WTC11 (cell line): ENCODE measurements around the gene GSG1L. TPM values are rescaled to one million over a fixed set of nuclear protein-coding genes. Genes with fewer than 3 reads are reported as not detected.

ENCODE experiments used
- ATAC-seq: fragments of 200-7000 bp; cut with Tn5 transposase; 2 replicates; pipeline ENCODE4 v1.10.0; 2021; ENCODE audit warnings: mild to moderate bottlenecking, moderate library complexity
- CTCF ChIA-PET: fragments of 300-600 bp; sonication (Branson Sonifier 250); formaldehyde crosslinking; loops from one replicate; lab custom pipeline; 2021; ENCODE audit warnings: antibody characterized with exemption; lab: Charles Lee
- POLR2A ChIA-PET: fragments of 350-600 bp; sonication (Branson Sonifier 250); formaldehyde crosslinking; loops from one replicate; lab custom pipeline; 2021; ENCODE audit warnings: antibody characterized with exemption; lab: Charles Lee
- DNase-seq: peaks from one replicate; pipeline ENCODE4 v3.0.0; 2021; ENCODE audit warnings: low spot score
- H3K27ac Mint-ChIP-seq: 2 replicates; pipeline ENCODE4 v1.8.0; 2021; ENCODE audit warnings: mixed read lengths
- H3K27me3 Mint-ChIP-seq: 2 replicates; pipeline ENCODE4 v1.8.0; 2021; ENCODE audit warnings: low read depth, mild to moderate bottlenecking, moderate library complexity, mixed read lengths
- H3K36me3 Mint-ChIP-seq: 2 replicates; pipeline ENCODE4 v1.8.0; 2021; ENCODE audit warnings: mixed read lengths
- H3K4me1 Mint-ChIP-seq: 2 replicates; pipeline ENCODE4 v1.8.0; 2022; ENCODE audit warnings: mixed read lengths
- H3K4me3 Mint-ChIP-seq: 2 replicates; pipeline ENCODE4 v1.8.0; 2021; ENCODE audit warnings: mild to moderate bottlenecking, moderate library complexity, mixed read lengths
- H3K9me3 Mint-ChIP-seq: 2 replicates; pipeline ENCODE4 v1.8.0; 2021; ENCODE audit warnings: mixed read lengths
- CDX4 ChIP-seq: fragments of 250-450 bp; sonication (Bioruptor Pico); IDR thresholded peaks from 2 replicates; pipeline ENCODE4 v1.9.0; 2021; ENCODE audit warnings: moderate library complexity, mild to moderate bottlenecking, inconsistent platforms, borderline replicate concordance
- CTCF ChIP-seq: fragments of 200-600 bp; IDR thresholded peaks from 2 replicates; pipeline ENCODE4 v1.8.0; 2022; ENCODE audit warnings: antibody characterized with exemption
- E2F1 ChIP-seq: sonication (generic); formaldehyde crosslinking; IDR thresholded peaks from 2 replicates; pipeline ENCODE4 v1.8.0; 2022; ENCODE audit warnings: mild to moderate bottlenecking, missing genetic modification reagents
- E2F4 ChIP-seq: sonication (generic); formaldehyde crosslinking; IDR thresholded peaks from 2 replicates; pipeline ENCODE4 v1.8.1; 2022; ENCODE audit warnings: low read depth, mild to moderate bottlenecking, moderate library complexity, missing genetic modification reagents, borderline replicate concordance
- ERG ChIP-seq: fragments of 250-450 bp; sonication (Bioruptor Pico); IDR thresholded peaks from 2 replicates; pipeline ENCODE4 v1.8.0; 2021; ENCODE audit warnings: mild to moderate bottlenecking
- ETV6 ChIP-seq: sonication (generic); formaldehyde crosslinking; IDR thresholded peaks from 2 replicates; pipeline ENCODE4 v1.8.1; 2022; ENCODE audit warnings: mild to moderate bottlenecking, missing genetic modification reagents
- FOXK1 ChIP-seq: sonication (generic); formaldehyde crosslinking; IDR thresholded peaks from 2 replicates; pipeline ENCODE4 v1.8.0; 2022; ENCODE audit warnings: mild to moderate bottlenecking, moderate library complexity, missing genetic modification reagents
- FOXP1 ChIP-seq: sonication (generic); formaldehyde crosslinking; IDR thresholded peaks from 2 replicates; pipeline ENCODE4 v1.8.0; 2022; ENCODE audit warnings: missing genetic modification reagents, mild to moderate bottlenecking, moderate library complexity, borderline replicate concordance
- GABPB1 ChIP-seq: sonication (generic); formaldehyde crosslinking; IDR thresholded peaks from 2 replicates; pipeline ENCODE4 v1.8.1; 2023; ENCODE audit warnings: mild to moderate bottlenecking, missing genetic modification reagents
- MAX ChIP-seq: sonication (generic); formaldehyde crosslinking; IDR thresholded peaks from 2 replicates; pipeline ENCODE4 v1.8.0; 2022; ENCODE audit warnings: mild to moderate bottlenecking, missing genetic modification reagents
- MXD4 ChIP-seq: fragments of 250-450 bp; sonication (Bioruptor Pico); IDR thresholded peaks from 2 replicates; pipeline ENCODE4 v1.8.0; 2021; ENCODE audit warnings: mild to moderate bottlenecking, moderate library complexity, borderline replicate concordance
- NFATC4 ChIP-seq: fragments of 250-450 bp; sonication (Bioruptor Pico); IDR thresholded peaks from 2 replicates; pipeline ENCODE4 v1.9.0; 2021; ENCODE audit warnings: mild to moderate bottlenecking
- SMAD4 ChIP-seq: sonication (generic); formaldehyde crosslinking; IDR thresholded peaks from 2 replicates; pipeline ENCODE4 v1.8.0; 2022; ENCODE audit warnings: mild to moderate bottlenecking, missing genetic modification reagents
- TEAD1 ChIP-seq: sonication (generic); formaldehyde crosslinking; IDR thresholded peaks from 2 replicates; pipeline ENCODE4 v1.8.0; 2022; ENCODE audit warnings: mild to moderate bottlenecking, missing genetic modification reagents
- TEAD4 ChIP-seq: sonication (generic); formaldehyde crosslinking; IDR thresholded peaks from 2 replicates; pipeline ENCODE4 v1.8.0; 2022; ENCODE audit warnings: mild to moderate bottlenecking, missing genetic modification reagents
- ZBTB21 ChIP-seq: sonication (generic); formaldehyde crosslinking; IDR thresholded peaks from 2 replicates; pipeline ENCODE4 v1.8.1; 2023; ENCODE audit warnings: mild to moderate bottlenecking, missing genetic modification reagents, borderline replicate concordance
- ZNF263 ChIP-seq: sonication (generic); formaldehyde crosslinking; IDR thresholded peaks from 2 replicates; pipeline ENCODE4 v1.8.1; 2022; ENCODE audit warnings: low read depth, mild to moderate bottlenecking, moderate library complexity, missing genetic modification reagents
- ZNF671 ChIP-seq: fragments of 250-450 bp; sonication (Bioruptor Pico); IDR thresholded peaks from 2 replicates; pipeline ENCODE4 v1.8.0; 2021; ENCODE audit warnings: mild to moderate bottlenecking
- total RNA-seq: library from RNA; stranded (reverse); gene quantifications from 3 replicates; pipeline ENCODE4 v1.2.3, GENCODE V29; 2021
- TF ChIP-seq, protein P1 (sequence below): sonication (generic); formaldehyde crosslinking; IDR thresholded peaks from 2 replicates; pipeline ENCODE4 v1.8.1; 2023; ENCODE audit warnings: mild to moderate bottlenecking, missing genetic modification reagents
- TF ChIP-seq, protein P2 (sequence below): sonication (generic); formaldehyde crosslinking; conservative IDR thresholded peaks from 2 replicates; pipeline ENCODE4 v1.8.1; 2023; ENCODE audit warnings: mild to moderate bottlenecking, low read depth, missing genetic modification reagents, moderate library complexity

The GSG1L gene
- total RNA-seq, 1 experiment from 2014 or later = 0.28 TPM

DNA sequence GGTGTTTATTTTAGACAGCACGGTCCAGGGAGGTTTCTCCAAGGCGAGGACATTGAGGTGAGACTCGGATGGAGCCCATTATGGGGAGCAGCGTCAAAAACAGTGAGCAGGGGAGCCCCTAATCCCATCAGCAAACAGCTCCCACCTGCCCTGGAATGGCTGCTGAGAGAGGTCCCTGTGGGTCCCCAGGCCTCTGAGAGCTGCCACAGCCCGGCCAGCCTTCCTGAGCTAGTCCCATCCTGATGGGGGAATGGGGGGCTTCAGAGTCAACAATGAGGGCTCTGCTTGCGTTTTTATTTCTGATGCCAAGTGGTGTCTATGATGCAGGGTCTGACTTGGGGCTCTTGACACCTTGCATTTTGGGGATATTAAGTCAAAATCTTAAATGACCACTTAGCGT lies 128.4 kb downstream of the GSG1L start:
- no peak overlapping the region for H3K27ac Mint-ChIP-seq
- ATAC-seq = no peak
- 0 out of 2 replicates have a peak, but pooled peaks cover 2% of the 10 kb centered on the region for H3K4me1 Mint-ChIP-seq

GRCh38 chr16:27932542-27933135 lies 130.9 kb downstream of the GSG1L start:
- ATAC-seq = no peak
- no peaks in the 10 kb centered on the region for H3K36me3 Mint-ChIP-seq
- no peak for TF ChIP-seq SMAD4 (CRISPR knock-in tag)
- TF ChIP-seq ZBTB21 = no peak
- no peak for TF ChIP-seq MAX
- no peak for TF ChIP-seq MXD4
- TF ChIP-seq GABPB1 (CRISPR knock-in tag) = no peak
- no peak for TF ChIP-seq FOXK1 (CRISPR knock-in tag)
- TF ChIP-seq ZNF263 (CRISPR knock-in tag) = no peak
- TF ChIP-seq ERG (CRISPR knock-in tag) = no peak
- H3K4me1 Mint-ChIP-seq = 0 out of 2 replicates have a peak, but pooled peaks cover 2% of the 10 kb centered on the region
- no peak overlapping the region for H3K27ac Mint-ChIP-seq
- H3K27me3 Mint-ChIP-seq = no peaks in the 10 kb centered on the region; the same call in 1 of the 2 replicates
- no peak overlapping the region for H3K4me3 Mint-ChIP-seq
- peaks cover 10% of the 10 kb centered on the region for H3K9me3 Mint-ChIP-seq
- ChIA-PET POLR2A (no interaction called here), CTCF (interaction anchor here (0.6 kb wide), 1 partner anchor 46 kb away, joined by 6 read pairs; no protein-coding TSS in a partner anchor)
- no peak for DNase-seq

More for the DNA sequence above, 128.4 kb downstream of the GSG1L start:
- H3K4me3 Mint-ChIP-seq = no peak overlapping the region
- H3K36me3 Mint-ChIP-seq = no peaks in the 10 kb centered on the region
- TF ChIP-seq CDX4 (CRISPR knock-in tag) = no peak
- ChIA-PET CTCF (interaction anchor here (0.7 to 2.0 kb wide), 3 partner anchors 43 to 156 kb away, joined by 3 to 6 read pairs (median 3); no protein-coding TSS in a partner anchor), POLR2A (no interaction called here)
- H3K9me3 Mint-ChIP-seq = peaks cover 10% of the 10 kb centered on the region
- no peaks in the 10 kb centered on the region; the same call in 1 of the 2 replicates for H3K27me3 Mint-ChIP-seq
- DNase-seq = no peak

DNA sequence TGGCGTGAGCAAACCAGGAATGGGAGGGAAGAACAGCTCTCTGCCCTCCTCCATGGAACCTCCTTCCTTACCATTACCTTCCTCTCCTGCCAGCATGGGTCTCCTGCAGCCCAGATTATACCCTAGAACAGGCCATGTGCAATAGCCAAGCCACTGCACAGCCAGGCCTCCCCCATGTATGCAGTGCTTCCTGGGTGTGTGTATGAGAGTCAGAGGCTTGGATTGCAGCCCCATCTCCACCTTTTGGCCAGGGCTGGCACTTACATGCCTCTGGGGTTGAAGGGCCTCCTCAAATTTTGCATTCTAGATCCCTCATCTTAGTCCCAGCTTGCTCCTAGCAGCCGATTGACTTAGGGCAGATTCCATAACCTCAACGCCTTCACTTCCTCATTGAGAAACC lies 133.7 kb downstream of the GSG1L start:
- ChIA-PET POLR2A (no interaction called here), CTCF (interaction anchor here (1.5 kb wide), 1 partner anchor 62 kb away, joined by 6 read pairs; no protein-coding TSS in a partner anchor)
- no peaks in the 10 kb centered on the region; the same call in 1 of the 2 replicates for H3K27me3 Mint-ChIP-seq
- H3K4me3 Mint-ChIP-seq = no peak overlapping the region
- H3K9me3 Mint-ChIP-seq = peaks cover 10% of the 10 kb centered on the region
- DNase-seq (no peak), ATAC-seq (no peak)
- H3K36me3 Mint-ChIP-seq = no peaks in the 10 kb centered on the region
- H3K4me1 Mint-ChIP-seq = no peaks in the 10 kb centered on the region
- no peak overlapping the region for H3K27ac Mint-ChIP-seq
- no peak for TF ChIP-seq TEAD4 (CRISPR knock-in tag)
- TF ChIP-seq, protein P1, sequence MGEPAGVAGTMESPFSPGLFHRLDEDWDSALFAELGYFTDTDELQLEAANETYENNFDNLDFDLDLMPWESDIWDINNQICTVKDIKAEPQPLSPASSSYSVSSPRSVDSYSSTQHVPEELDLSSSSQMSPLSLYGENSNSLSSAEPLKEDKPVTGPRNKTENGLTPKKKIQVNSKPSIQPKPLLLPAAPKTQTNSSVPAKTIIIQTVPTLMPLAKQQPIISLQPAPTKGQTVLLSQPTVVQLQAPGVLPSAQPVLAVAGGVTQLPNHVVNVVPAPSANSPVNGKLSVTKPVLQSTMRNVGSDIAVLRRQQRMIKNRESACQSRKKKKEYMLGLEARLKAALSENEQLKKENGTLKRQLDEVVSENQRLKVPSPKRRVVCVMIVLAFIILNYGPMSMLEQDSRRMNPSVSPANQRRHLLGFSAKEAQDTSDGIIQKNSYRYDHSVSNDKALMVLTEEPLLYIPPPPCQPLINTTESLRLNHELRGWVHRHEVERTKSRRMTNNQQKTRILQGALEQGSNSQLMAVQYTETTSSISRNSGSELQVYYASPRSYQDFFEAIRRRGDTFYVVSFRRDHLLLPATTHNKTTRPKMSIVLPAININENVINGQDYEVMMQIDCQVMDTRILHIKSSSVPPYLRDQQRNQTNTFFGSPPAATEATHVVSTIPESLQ (CRISPR knock-in tag) = no peak
- TF ChIP-seq ETV6 (CRISPR knock-in tag) = no peak
- TF ChIP-seq E2F4 (CRISPR knock-in tag) = no peak
- TF ChIP-seq E2F1 (CRISPR knock-in tag) = no peak
- TF ChIP-seq FOXP1 (CRISPR knock-in tag) = no peak
- no peak for TF ChIP-seq TEAD1 (CRISPR knock-in tag)
- TF ChIP-seq NFATC4 (CRISPR knock-in tag) = no peak
- TF ChIP-seq, protein P2, sequence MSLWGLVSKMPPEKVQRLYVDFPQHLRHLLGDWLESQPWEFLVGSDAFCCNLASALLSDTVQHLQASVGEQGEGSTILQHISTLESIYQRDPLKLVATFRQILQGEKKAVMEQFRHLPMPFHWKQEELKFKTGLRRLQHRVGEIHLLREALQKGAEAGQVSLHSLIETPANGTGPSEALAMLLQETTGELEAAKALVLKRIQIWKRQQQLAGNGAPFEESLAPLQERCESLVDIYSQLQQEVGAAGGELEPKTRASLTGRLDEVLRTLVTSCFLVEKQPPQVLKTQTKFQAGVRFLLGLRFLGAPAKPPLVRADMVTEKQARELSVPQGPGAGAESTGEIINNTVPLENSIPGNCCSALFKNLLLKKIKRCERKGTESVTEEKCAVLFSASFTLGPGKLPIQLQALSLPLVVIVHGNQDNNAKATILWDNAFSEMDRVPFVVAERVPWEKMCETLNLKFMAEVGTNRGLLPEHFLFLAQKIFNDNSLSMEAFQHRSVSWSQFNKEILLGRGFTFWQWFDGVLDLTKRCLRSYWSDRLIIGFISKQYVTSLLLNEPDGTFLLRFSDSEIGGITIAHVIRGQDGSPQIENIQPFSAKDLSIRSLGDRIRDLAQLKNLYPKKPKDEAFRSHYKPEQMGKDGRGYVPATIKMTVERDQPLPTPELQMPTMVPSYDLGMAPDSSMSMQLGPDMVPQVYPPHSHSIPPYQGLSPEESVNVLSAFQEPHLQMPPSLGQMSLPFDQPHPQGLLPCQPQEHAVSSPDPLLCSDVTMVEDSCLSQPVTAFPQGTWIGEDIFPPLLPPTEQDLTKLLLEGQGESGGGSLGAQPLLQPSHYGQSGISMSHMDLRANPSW = no peak
- no peak for TF ChIP-seq CTCF
- no peak for TF ChIP-seq ZNF671 (CRISPR knock-in tag)
